Islet precursor cell (in vitro differentiated cells): ENCODE results near the gene EFCAB10.
"Not testable (repeated sequence)": the region's sequence is repeated elsewhere in the genome, so short reads cannot be mapped to it uniquely, and the experiment has no call there.

Source experiments
- DNase-seq: peaks from one replicate; pipeline ENCODE4 v3.0.0-alpha.2; 2018

EFCAB10 gene

GRCh38 chr7:105581066-105581811 lies at the start of gene EFCAB10:
Gene EFCAB10 (minus strand): TSS chr7:105581493. CDS start chr7:105581463, 30 bp downstream.
- peak; percentile 96 for DNase-seq

- no peak for DNase-seq
Observed at GRCh38 chr7:105625986-105626385, 44.7 kb upstream of the EFCAB10 start.

GRCh38 chr7:105623906-105624305 lies 42.6 kb upstream of the EFCAB10 start:
- no peak for DNase-seq

- DNase-seq: no peak
Observed at GRCh38 chr7:105623378-105623777, 42.1 kb upstream of the EFCAB10 start.

- no peak for DNase-seq
Observed at GRCh38 chr7:105622106-105622731, 40.9 kb upstream of the EFCAB10 start.

- DNase-seq: no peak
Observed at GRCh38 chr7:105621617-105622016, 40.3 kb upstream of the EFCAB10 start.

GRCh38 chr7:105621176-105621575 lies 39.9 kb upstream of the EFCAB10 start:
- DNase-seq: no peak

GRCh38 chr7:105619590-105619989 lies 38.3 kb upstream of the EFCAB10 start:
- no peak for DNase-seq

- DNase-seq: no peak
Observed at GRCh38 chr7:105618016-105618296, 36.7 kb upstream of the EFCAB10 start.

GRCh38 chr7:105617280-105618015 lies 36.2 kb upstream of the EFCAB10 start:
- peak; percentile 31 for DNase-seq

- peak; percentile 38 for DNase-seq
Observed at GRCh38 chr7:105614341-105614840, 33.1 kb upstream of the EFCAB10 start.

- peak; percentile 47 for DNase-seq
Observed at GRCh38 chr7:105613611-105614330, 32.5 kb upstream of the EFCAB10 start.

- peak; percentile 47 for DNase-seq
Observed at GRCh38 chr7:105612806-105613205, 31.5 kb upstream of the EFCAB10 start.

- peak; percentile 32 for DNase-seq
Observed at GRCh38 chr7:105611856-105612775, 30.8 kb upstream of the EFCAB10 start.

GRCh38 chr7:105610165-105610930 lies 29.1 kb upstream of the EFCAB10 start:
- no peak for DNase-seq

- DNase-seq: peak; percentile 22
Observed at GRCh38 chr7:105602325-105603305, 21.3 kb upstream of the EFCAB10 start.

GRCh38 chr7:105600720-105601550 lies 19.6 kb upstream of the EFCAB10 start:
- peak; percentile 86 for DNase-seq

GRCh38 chr7:105599551-105599950 lies 18.3 kb upstream of the EFCAB10 start:
- DNase-seq: no peak

GRCh38 chr7:105599080-105599479 lies 17.8 kb upstream of the EFCAB10 start:
- DNase-seq: not testable (repeated sequence)
